ENCODE data around the gene NDUFA7. TPM values are rescaled to one million over a fixed set of nuclear protein-coding genes. Genes with fewer than 3 reads are reported as not detected.
"Not testable (repeated sequence)": the region's sequence is repeated elsewhere in the genome, so short reads cannot be mapped to it uniquely, and the experiment has no call there.

The NDUFA7 gene
- total RNA-seq, 1 experiment from 2014 or later, result 65.7 TPM

DNA sequence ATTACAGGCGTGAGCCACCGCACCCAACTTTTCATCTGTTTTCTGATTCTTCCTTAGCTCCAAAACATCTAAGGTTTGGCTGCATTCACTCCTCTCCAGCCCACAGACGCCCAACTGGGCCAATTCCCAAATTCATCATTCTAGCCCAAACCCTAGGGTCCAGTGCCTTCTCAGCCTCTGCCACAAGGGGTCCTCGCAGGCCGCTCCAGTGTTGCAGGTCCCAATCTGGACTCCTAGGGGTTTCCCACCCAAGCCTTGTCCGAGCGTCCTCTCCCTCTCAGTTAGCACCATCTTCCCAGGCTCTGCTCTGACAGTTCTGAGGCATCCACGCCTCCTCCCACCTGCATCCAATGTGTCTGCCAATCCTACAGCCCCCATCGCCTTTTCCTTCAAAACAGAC, 29.8 kb downstream of the NDUFA7 start:
- not testable (repeated sequence) for DNase-seq (ENCODE audit: extremely low read depth, low read depth)

DNA sequence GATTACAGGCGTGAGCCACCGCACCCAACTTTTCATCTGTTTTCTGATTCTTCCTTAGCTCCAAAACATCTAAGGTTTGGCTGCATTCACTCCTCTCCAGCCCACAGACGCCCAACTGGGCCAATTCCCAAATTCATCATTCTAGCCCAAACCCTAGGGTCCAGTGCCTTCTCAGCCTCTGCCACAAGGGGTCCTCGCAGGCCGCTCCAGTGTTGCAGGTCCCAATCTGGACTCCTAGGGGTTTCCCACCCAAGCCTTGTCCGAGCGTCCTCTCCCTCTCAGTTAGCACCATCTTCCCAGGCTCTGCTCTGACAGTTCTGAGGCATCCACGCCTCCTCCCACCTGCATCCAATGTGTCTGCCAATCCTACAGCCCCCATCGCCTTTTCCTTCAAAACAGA, 44.7 kb downstream of the NDUFA7 start:
- DNase-seq (ENCODE audit: extremely low read depth, low read depth), result not testable (repeated sequence)

DNA sequence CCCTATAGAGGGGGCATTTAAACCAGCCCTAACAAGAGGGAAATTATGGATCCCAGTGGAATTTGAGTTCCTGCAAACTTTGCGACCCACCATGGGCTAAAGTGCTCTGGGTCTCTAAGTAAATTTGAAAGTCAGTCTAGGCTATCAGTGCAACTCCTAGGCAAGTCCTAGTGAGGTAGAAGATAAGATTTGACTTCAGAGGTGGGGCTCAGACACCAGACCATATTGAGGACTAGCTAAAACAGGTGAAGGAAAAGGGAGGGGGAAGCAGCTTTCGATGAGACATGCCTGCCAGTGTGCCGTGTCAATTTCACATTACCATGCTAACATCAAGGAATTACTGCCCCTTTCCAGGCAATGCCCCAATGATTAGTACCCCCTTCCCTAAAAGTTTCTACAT, 51.5 kb downstream of the NDUFA7 start:
- no peak for DNase-seq (ENCODE audit: extremely low read depth, low read depth)

DNA sequence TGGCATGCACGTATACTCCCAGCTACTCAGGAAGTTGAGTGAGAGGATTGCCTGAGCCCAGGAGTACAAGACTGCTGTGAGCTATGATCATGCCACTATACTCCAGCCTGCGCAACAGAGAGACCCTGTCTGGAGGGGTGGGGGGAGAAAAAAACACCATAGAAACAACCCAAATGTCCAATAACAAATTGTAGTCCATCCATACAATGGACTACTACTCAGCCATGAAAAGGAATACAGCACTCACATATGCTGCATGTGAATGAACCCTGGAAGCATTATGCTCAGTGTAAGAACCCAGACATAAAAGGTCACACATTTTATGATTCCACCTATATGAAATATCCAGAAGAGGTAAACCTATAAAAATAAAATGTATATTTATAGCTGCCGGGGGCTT, 55.3 kb downstream of the NDUFA7 start:
- no peak for DNase-seq (ENCODE audit: extremely low read depth, low read depth)

DNA sequence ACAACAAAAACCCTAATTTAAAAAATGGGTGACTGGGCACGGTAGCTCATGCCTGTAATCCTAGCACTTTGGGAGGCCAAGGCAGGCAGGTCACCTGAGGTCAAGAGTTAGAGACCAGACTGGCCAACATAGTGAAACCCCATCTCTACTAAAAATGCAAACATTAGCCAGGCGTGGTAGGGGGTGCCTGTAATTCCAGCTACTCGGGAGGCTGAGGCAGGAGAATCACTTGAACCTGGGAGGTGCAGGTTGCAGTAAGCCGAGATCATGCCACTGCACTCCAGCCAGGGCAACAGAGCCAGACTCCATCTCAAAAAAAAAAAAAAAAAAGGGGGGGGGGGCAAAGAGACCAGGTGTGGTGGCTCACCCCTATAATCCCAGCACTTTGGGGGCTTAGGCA, 56.9 kb downstream of the NDUFA7 start:
- DNase-seq (ENCODE audit: extremely low read depth, low read depth), result not testable (repeated sequence)

DNA sequence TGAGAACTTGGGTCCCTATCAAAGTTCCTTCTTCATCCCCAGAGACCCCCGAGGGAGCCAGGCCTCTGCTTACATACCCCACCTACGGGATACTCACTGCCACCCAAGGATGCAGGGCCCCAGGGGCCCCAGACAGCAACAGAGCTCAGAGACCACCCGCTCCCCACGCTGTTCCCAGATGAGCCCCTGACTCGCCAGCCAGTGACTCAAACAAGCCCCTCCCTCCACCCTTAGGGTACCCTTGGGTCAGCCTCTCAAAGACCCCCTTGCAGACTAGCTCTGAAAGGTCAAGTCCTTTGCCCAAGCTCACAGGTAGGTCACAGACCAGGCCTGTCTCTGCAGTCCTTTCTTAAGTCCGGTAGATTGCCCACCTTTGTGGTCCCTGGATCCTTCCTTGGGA, 58.7 kb downstream of the NDUFA7 start:
- DNase-seq (ENCODE audit: extremely low read depth, low read depth), result no peak

DNA sequence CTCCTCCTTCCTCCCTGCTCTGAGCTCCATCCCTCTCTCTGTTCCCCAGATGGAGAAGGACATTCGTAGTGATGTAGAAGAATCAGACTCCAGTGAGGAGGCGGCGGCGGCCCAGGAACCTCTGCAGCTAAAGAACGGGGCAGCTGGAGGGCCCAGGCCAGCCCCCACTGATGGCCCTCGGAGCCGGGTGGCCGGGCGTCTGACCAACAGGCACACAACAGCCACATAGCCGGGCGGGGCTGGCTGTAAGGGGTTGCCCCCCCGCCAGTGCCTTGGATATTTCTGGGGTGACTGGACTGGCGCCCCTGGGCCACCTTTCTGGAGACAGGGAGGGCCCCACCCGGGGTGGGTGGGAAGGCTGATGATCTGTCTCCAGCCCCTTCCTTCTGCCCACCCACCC, 59.3 kb downstream of the NDUFA7 start:
- DNase-seq (ENCODE audit: extremely low read depth, low read depth), result no peak

DNA sequence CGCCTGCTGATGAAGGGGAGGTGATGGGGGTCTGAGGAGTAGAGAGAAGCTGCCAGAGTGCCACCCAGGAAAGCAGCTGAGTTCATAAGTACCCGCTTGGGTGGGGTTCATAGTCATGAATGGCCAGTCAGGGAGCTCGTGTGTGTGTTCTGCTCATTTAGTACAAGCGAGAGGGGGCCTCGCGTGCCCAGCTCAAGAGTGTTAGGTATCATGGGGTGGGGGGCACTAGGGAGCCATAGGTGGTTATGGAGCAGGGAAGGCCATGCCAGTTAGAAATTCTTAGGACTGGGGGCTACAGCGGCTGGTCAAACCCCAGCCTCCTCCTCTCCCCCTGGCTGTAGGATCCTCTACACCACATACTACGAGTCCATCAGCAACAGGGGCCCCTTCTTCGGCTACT, 59.8 kb downstream of the NDUFA7 start:
- no peak for DNase-seq (ENCODE audit: extremely low read depth, low read depth)

Other genes with a start within 250 kb of the NDUFA7 start
- under 0.01 TPM in 1 of 2 replicates, not detected in the other for gene FBN3, start 171.8 kb downstream of the NDUFA7 start, total RNA-seq (2014; rRNA removed; shearing (Covaris generic))
- gene CERS4, start 112.0 kb downstream of the NDUFA7 start, total RNA-seq (2014; rRNA removed; shearing (Covaris generic)), result 5.2 and 7.0 TPM in 2 replicates
- 88.0 and 112 TPM in 2 replicates for gene CD320, start 13.0 kb downstream of the NDUFA7 start, total RNA-seq (2014; rRNA removed; shearing (Covaris generic))
- 623 and 769 TPM in 2 replicates for gene RPS28, start 121 bp upstream of the NDUFA7 start, total RNA-seq (2014; rRNA removed; shearing (Covaris generic))
- gene KANK3, start 21.9 kb upstream of the NDUFA7 start, total RNA-seq (2014; rRNA removed; shearing (Covaris generic)), result 1.6 and 1.8 TPM in 2 replicates
- gene ANGPTL4, start 42.8 kb upstream of the NDUFA7 start, total RNA-seq (2014; rRNA removed; shearing (Covaris generic)), result 42.5 and 43.0 TPM in 2 replicates
- 11.7 and 15.4 TPM in 2 replicates for gene RAB11B, start 69.0 kb upstream of the NDUFA7 start, total RNA-seq (2014; rRNA removed; shearing (Covaris generic))
- gene MARCHF2, start 91.9 kb upstream of the NDUFA7 start, total RNA-seq (2014; rRNA removed; shearing (Covaris generic)), result 13.0 and 15.6 TPM in 2 replicates
- gene HNRNPM, start 123.6 kb upstream of the NDUFA7 start, total RNA-seq (2014; rRNA removed; shearing (Covaris generic)), result 50.8 and 69.7 TPM in 2 replicates
- 0.07 TPM in 1 of 2 replicates, not detected in the other for gene PRAM1, start 181.3 kb upstream of the NDUFA7 start, total RNA-seq (2014; rRNA removed; shearing (Covaris generic))
- gene ZNF414, start 192.8 kb upstream of the NDUFA7 start, total RNA-seq (2014; rRNA removed; shearing (Covaris generic)), result 1.1 and 3.8 TPM in 2 replicates